CD4-positive, alpha-beta T cell treated with Interleukin-17A for 1 hour (primary cell): Measurements from ENCODE around the gene TNFRSF18.

Experiments
- DNase-seq: peaks from one replicate; pipeline ENCODE4 v3.0.0-alpha.2; 2020

The TNFRSF18 gene

GRCh38 chr1:1162597-1163537 is 43.5 kb downstream of the TNFRSF18 start:
- DNase-seq: no peak

- DNase-seq: no peak
Observed at GRCh38 chr1:1161683-1162079, 44.7 kb downstream of the TNFRSF18 start.

- no peak for DNase-seq
Observed at GRCh38 chr1:1161078-1161682, 45.2 kb downstream of the TNFRSF18 start.

GRCh38 chr1:1160281-1160930 is 46.0 kb downstream of the TNFRSF18 start:
- no peak for DNase-seq

GRCh38 chr1:1157914-1158710 is 48.3 kb downstream of the TNFRSF18 start:
- peak; percentile 26 for DNase-seq

GRCh38 chr1:1157426-1157913 is 48.9 kb downstream of the TNFRSF18 start:
- peak; percentile 73 for DNase-seq

GRCh38 chr1:1157033-1157365 is 49.4 kb downstream of the TNFRSF18 start:
- DNase-seq: peak; percentile 21

GRCh38 chr1:1156140-1157032 is 50.0 kb downstream of the TNFRSF18 start:
- no peak for DNase-seq

- no peak for DNase-seq
Observed at GRCh38 chr1:1155258-1155657, 51.1 kb downstream of the TNFRSF18 start.

- no peak for DNase-seq
Observed at GRCh38 chr1:1153874-1154273, 52.5 kb downstream of the TNFRSF18 start.
